Parathyroid adenoma (tissue), 2 donors: ENCODE measurements around the gene LHX2.
"Not testable (repeated sequence)": the region's sequence is repeated elsewhere in the genome, so short reads cannot be mapped to it uniquely, and the experiment has no call there.

Experiments used
- H2AFZ ChIP-seq: fragments of 300-600 bp; sonication (generic); one replicate; pipeline ENCODE4 v1.7.0; 2017; ENCODE audit warnings: antibody characterized with exemption, mild to moderate bottlenecking
- H3K27ac ChIP-seq: fragments of 300-600 bp; sonication (generic); one replicate; pipeline ENCODE4 v1.7.0; 2017
- H3K27me3 ChIP-seq: fragments of 300-600 bp; sonication (generic); one replicate; pipeline ENCODE4 v1.7.0; 2017; ENCODE audit warnings: low read length; ENCODE audit not compliant: control insufficient read depth, insufficient read depth
- H3K36me3 ChIP-seq: fragments of 300-600 bp; sonication (generic); one replicate; pipeline ENCODE4 v1.7.0; 2017; ENCODE audit warnings: low read length; ENCODE audit not compliant: control insufficient read depth, insufficient read depth
- H3K4me1 ChIP-seq: fragments of 300-600 bp; sonication (generic); one replicate; pipeline ENCODE4 v1.7.0; 2017; ENCODE audit warnings: control low read depth
- H3K4me2 ChIP-seq: fragments of 300-600 bp; sonication (generic); one replicate; pipeline ENCODE4 v1.7.0; 2017; ENCODE audit warnings: low read length
- H3K4me3 ChIP-seq: fragments of 300-600 bp; sonication (generic); one replicate; pipeline ENCODE4 v1.7.0; 2017; ENCODE audit warnings: low read depth, low read length
- H3K79me2 ChIP-seq: fragments of 300-600 bp; sonication (generic); one replicate; pipeline ENCODE4 v1.7.0; 2017; ENCODE audit warnings: control low read depth
- H3K9ac ChIP-seq: fragments of 300-600 bp; sonication (generic); one replicate; pipeline ENCODE4 v1.7.0; 2017; ENCODE audit warnings: mild to moderate bottlenecking
- H3K9me3 ChIP-seq: fragments of 300-600 bp; sonication (generic); one replicate; pipeline ENCODE4 v1.7.0; 2017; ENCODE audit warnings: low read length; ENCODE audit not compliant: control insufficient read depth
- TF ChIP-seq, protein P1 (sequence below): fragments of 300-600 bp; sonication (generic); IDR thresholded peaks from one replicate; pipeline ENCODE4 v1.7.0; 2017; ENCODE audit warnings: antibody characterized with exemption, mild to moderate bottlenecking
- donor health status: primary hyperparathyroidism.

Gene LHX2

DNA sequence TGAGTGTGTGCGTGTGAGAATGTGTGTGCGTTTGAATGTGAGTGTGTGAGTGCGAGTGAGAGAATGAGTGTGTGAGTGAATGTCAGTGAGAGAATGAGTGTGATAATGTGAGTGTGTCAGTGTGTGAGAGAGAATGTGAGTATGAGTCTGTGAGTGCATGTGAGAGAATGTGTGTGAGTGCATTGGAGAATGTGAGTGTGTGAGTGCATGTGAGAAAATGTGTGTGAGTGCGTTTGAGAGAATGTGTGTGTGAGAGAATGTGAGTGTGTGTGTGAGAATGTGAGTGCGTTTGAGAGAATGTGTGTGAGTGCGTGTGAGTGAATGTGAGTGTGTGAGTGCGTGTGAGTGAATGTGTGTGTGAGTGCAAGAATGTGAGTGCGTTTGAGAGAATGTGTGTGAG, 39.0 kb upstream of the LHX2 start:
- H3K4me2 ChIP-seq = no peak overlapping the region
- TF ChIP-seq, protein P1, sequence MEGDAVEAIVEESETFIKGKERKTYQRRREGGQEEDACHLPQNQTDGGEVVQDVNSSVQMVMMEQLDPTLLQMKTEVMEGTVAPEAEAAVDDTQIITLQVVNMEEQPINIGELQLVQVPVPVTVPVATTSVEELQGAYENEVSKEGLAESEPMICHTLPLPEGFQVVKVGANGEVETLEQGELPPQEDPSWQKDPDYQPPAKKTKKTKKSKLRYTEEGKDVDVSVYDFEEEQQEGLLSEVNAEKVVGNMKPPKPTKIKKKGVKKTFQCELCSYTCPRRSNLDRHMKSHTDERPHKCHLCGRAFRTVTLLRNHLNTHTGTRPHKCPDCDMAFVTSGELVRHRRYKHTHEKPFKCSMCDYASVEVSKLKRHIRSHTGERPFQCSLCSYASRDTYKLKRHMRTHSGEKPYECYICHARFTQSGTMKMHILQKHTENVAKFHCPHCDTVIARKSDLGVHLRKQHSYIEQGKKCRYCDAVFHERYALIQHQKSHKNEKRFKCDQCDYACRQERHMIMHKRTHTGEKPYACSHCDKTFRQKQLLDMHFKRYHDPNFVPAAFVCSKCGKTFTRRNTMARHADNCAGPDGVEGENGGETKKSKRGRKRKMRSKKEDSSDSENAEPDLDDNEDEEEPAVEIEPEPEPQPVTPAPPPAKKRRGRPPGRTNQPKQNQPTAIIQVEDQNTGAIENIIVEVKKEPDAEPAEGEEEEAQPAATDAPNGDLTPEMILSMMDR = no peak
- no peaks in the 10 kb centered on the region for H3K79me2 ChIP-seq
- no peaks in the 10 kb centered on the region for H3K9me3 ChIP-seq
- H3K4me1 ChIP-seq = no peaks in the 10 kb centered on the region
- H3K9ac ChIP-seq = no peak overlapping the region
- H3K27ac ChIP-seq = no peak overlapping the region
- H3K36me3 ChIP-seq = no peaks in the 10 kb centered on the region
- H3K27me3 ChIP-seq = no peaks in the 10 kb centered on the region
- H2AFZ ChIP-seq = no peak overlapping the region
- H3K4me3 ChIP-seq = no peak overlapping the region

DNA sequence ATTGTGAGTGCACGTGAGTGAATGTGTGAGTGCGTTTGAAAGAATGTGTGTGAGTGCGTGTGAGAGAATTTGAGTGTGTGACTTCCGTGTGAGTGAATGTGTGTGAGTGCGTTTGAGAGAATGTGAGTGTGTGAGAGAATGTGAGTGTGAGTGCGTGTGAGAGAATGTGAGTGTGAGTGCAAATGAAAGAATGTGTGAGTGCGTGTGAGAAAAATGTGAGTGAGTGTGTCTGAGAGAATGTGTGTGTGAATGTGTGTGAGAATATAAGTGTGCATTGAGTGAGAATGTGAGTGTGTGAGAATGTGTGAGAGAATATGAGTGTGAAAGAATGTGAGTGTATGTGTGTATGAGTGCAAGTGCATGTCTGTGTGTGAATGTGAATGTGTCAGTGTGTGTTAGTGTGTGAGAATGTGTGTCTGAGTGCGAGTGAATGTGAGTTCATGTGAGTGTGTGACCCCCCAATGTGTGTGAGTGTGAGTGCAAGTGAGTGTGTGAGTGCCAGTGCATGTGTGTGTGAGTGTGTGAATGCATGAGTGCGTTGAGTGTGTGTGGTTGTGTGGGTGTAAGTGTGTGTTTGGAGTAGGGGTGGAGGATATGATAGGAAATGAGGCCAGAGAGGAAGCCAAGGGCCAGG, 37.9 kb upstream of the LHX2 start:
- no peaks in the 10 kb centered on the region for H3K4me1 ChIP-seq
- no peak overlapping the region for H3K27ac ChIP-seq
- no peak overlapping the region for H3K4me2 ChIP-seq
- H3K9ac ChIP-seq = no peak overlapping the region
- H3K79me2 ChIP-seq = no peaks in the 10 kb centered on the region
- H3K27me3 ChIP-seq = no peaks in the 10 kb centered on the region
- H3K4me3 ChIP-seq = no peak overlapping the region
- TF ChIP-seq, protein P1 = no peak
- no peak overlapping the region for H2AFZ ChIP-seq
- no peaks in the 10 kb centered on the region for H3K9me3 ChIP-seq
- H3K36me3 ChIP-seq = no peaks in the 10 kb centered on the region

DNA sequence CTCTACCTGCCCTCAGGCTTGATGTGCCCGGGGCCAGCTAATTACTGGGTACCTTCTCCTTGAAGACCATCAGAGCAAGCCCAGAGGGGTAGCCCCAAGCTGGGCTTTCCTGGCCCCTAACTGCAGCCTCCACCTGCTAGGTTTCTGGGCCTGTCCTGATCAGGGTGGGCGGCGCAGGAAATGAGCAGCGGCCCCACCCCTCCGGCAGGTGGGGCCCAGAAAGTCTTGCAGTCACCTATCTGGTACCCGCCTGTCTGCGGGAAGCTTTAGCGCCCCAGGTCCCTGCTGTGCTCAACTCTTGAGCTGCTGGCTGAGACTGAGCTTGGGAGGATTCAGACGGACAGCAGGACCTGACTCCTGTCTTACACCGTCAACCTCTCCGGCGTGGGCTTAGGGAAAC, 37.1 kb upstream of the LHX2 start:
- Histone ChIP-seq H2AFZ (no peak overlapping the region), H3K36me3 (no peaks in the 10 kb centered on the region), H3K4me2 (no peak overlapping the region), H3K9ac (no peak overlapping the region), H3K9me3 (no peaks in the 10 kb centered on the region), H3K4me1 (no peaks in the 10 kb centered on the region), H3K4me3 (no peak overlapping the region), H3K27me3 (no peaks in the 10 kb centered on the region), H3K27ac (no peak overlapping the region), H3K79me2 (no peaks in the 10 kb centered on the region)
- TF ChIP-seq, protein P1 = no peak

DNA sequence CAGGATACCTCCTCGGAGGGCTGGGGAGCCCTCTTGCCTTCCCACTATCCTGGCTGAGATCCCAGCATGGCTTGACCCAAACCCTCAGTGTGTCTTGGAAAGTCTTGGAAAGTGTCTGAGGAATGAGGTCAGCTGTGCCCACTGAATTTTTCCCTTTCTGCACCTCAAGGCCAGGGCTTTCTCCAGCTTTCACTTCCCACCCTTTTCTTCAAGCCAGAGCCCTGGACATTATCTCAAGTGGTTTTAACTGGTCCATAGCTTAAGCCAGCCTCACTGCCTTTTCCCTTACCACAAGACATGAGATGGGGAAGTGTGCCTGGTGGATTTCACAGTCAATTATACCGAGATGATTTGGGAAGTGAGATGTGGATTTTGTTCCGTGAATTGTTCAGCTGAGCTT, 35.7 kb upstream of the LHX2 start:
- no peak overlapping the region for H2AFZ ChIP-seq
- H3K4me1 ChIP-seq = no peaks in the 10 kb centered on the region
- TF ChIP-seq, protein P1 = no peak
- no peak overlapping the region for H3K4me2 ChIP-seq
- H3K36me3 ChIP-seq = no peaks in the 10 kb centered on the region
- no peaks in the 10 kb centered on the region for H3K79me2 ChIP-seq
- no peak overlapping the region for H3K4me3 ChIP-seq
- no peaks in the 10 kb centered on the region for H3K9me3 ChIP-seq
- no peak overlapping the region for H3K9ac ChIP-seq
- no peaks in the 10 kb centered on the region for H3K27me3 ChIP-seq
- H3K27ac ChIP-seq = no peak overlapping the region

DNA sequence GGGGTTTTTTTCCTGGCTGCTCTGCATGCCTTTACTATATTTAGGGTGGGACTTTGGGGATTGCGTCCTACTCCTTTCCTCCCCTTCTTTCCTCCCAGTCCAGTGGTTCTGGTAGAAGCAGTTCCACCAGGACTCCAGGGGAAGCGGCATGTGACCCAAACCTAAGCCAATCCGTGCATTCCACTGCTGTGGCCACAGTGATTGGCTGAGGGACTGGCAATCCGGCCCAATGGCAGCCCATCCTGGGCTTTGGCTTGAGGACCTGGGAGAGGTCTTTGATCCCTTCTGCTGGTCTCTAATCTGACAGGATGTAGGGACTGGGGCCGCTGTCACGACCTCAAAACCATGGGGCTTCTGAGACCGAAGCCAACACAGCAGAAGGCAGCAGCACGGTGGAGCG, 35.0 kb upstream of the LHX2 start:
- not testable (repeated sequence) for H3K27me3 ChIP-seq, H3K9ac ChIP-seq, H3K4me3 ChIP-seq, H3K4me2 ChIP-seq, H3K27ac ChIP-seq, H2AFZ ChIP-seq, H3K36me3 ChIP-seq, H3K79me2 ChIP-seq, H3K9me3 ChIP-seq, H3K4me1 ChIP-seq
